ENCODE results near the gene COX7A1.
"Not testable (repeated sequence)": the region's sequence is repeated elsewhere in the genome, so short reads cannot be mapped to it uniquely, and the experiment has no call there.

Gene COX7A1

GRCh38 chr19:36141039-36141927 is 11.0 kb downstream of the COX7A1 start:
- DNase-seq (ENCODE audit: low read depth in 2 of 2) = peak; percentile 80 to 86

- DNase-seq (ENCODE audit: low read depth in 2 of 2) = peak; percentile 14 to 41
Observed at GRCh38 chr19:36140304-36141038, 11.8 kb downstream of the COX7A1 start.

DNA sequence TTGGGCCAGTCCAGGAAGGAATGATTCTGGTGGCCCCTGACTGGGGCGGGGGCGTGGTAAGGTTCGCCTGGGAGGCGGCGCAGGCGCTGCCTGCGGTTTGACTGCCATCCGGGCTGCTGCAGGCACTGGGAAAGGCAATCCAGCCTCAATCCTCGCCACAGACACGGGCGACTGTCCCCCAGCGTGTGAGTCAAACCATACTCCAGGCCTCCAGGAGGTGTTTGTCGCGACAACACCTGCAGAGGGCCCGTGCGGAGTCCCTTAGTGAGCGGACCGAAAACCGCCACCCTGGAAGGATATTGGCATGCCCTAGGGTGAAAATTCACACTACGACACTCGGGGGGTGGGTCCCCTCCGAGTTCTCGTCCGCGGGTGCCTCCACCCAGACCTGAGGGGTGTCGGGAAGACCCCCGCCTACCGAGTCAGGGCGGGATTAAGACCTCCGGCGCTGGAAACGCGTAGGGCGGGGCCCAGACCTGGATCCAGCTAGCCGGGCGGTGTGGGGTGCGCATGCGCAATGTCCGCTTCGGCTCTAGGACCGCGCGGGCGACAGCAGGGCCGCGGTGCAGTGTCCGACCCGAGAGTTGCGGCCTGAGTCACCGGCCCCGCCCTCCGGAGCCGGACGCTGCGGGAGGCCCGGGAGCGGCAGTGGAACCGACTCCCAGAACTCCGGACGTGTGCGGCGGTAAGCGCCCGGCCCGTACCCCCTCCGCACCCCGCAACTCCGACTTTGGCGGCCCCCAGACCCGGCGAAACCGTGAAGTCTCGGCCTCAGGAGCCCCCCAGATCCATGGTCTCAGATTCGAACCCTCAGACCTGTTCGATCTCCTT is 12.6 kb downstream of the COX7A1 start, which contains the start of gene CAPNS1:
CAPNS1 (plus strand) TSS at position 594 of the 831 bp plus-strand sequence. CDS start 946 bp downstream, outside the sequence.
- peak; percentile 93 to 95 for DNase-seq (ENCODE audit: low read depth in 2 of 2)

- DNase-seq (ENCODE audit: low read depth in 2 of 2) = no peak
Observed at GRCh38 chr19:36139120-36139472, 13.2 kb downstream of the COX7A1 start.

- DNase-seq (ENCODE audit: low read depth in 2 of 2) = no peak
Observed at GRCh38 chr19:36136964-36137686, 15.1 kb downstream of the COX7A1 start.

DNA sequence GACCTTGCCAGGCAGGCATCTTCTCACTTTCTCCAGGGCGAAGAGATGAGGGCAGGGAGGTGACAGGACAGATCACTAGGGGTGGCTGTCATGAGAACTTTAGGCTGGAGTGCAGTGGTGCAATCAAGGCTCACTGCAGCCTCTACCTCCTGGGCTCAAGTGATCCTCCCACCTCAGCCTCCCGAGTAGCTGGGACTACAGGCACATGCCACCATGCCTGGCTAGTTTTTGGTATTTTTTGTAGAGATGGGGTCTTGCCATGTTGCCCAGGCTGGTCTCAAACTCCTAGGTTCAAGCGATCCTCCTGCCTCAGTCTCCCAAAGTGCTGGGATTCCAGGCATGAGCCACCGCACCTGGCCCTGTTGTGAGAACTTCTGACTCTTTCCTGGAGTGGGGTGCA is 17.4 kb downstream of the COX7A1 start:
- DNase-seq (ENCODE audit: low read depth in 2 of 2) = not testable (repeated sequence)

DNA sequence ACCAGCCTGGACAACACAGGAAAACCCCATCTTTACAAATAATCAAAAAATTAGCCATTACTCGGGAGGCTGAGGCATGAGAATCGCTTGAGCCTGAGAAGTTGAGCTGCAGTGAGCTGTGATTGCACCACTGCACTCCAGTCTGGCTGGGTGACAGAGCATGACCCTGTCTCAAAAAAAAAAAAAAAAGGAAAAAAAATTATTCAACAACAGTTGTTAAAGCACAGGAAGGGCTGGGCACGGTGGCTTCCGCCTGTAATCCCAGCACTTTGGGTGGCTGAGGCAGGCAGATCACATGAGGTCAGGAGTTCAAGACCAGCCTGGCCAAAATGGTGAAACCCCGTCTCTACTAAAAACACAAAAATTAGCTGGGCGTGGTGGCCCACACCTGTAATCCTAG is 21.0 kb downstream of the COX7A1 start:
- DNase-seq (ENCODE audit: low read depth in 2 of 2) = not testable (repeated sequence)

- DNase-seq (ENCODE audit: low read depth in 2 of 2) = no peak
Observed at GRCh38 chr19:36128392-36128736, 23.9 kb downstream of the COX7A1 start.

- no peak for DNase-seq (ENCODE audit: low read depth in 2 of 2)
Observed at GRCh38 chr19:36125557-36125956, 26.7 kb downstream of the COX7A1 start.

DNA sequence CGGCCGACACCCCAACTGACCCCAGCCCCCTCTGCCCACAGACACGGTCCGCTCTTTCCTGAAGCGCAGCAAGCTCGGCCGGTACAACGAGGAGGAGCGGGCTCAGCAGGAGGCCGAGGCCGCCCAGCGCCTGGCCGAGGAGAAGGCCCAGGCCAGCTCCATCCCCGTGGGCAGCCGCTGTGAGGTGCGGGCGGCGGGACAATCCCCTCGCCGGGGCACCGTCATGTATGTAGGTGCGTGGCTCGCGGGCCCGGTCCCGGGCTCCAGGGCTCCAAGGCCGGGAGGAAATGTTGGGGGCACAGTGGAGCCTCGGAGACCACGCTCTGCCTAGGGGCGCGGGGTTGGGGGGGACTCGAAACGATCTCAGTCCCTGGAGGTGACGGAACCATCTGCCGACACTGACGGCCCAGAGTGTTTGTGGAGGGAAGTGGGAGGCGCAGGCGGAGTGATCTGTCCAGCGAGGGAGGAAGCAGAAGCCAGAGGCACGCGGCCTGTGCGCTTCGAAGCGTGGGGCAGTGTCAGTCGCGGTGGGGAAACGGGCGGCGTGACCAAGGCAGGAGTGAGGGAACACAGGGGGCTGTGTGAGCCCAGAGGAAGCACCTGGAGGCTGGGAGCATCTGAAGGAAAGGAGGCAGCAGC is 30.6 kb downstream of the COX7A1 start:
- DNase-seq (ENCODE audit: low read depth in 2 of 2) = no peak

DNA sequence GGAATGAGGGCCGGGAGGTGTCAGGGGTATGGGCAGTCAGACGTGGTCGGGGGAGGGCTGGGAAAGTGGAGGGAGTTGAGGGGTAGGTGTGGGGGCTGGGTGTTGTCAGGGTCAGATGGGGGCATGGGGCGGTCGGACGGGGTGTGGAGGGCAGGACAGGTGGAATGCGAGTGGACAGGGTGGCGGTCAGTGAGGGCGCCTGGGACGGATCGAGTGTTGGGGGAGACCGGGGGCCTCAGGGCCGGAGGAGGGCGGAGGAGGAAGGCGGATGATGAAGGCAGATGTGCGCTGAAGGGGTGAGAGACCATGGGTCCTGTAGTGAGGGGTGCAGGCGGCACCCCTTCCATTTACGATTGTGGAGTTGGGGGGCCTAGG is 31.3 kb downstream of the COX7A1 start:
- no peak for DNase-seq (ENCODE audit: low read depth in 2 of 2)

GRCh38 chr19:36120092-36120983 is 31.9 kb downstream of the COX7A1 start:
- DNase-seq (ENCODE audit: low read depth in 2 of 2) = no peak

DNA sequence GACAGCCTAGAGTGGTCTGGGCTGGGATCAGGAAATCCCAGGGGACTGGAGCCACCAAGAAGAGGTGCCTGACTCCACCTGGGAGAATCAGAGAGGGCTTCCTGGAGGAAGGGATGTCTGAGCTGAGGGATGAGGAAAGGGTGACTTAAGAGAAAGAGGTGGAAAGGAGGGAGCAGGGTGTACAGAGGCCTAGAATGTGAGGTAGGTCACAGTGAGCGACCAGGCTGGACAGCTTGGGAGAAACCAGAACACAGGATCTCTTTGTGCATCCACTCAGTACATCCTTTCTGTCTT is 36.0 kb downstream of the COX7A1 start:
- no peak for DNase-seq (ENCODE audit: low read depth in 2 of 2)

GRCh38 chr19:36115453-36116343 is 36.5 kb downstream of the COX7A1 start, which contains the start of gene TBCB:
TSS of gene TBCB (plus strand) at chr19:36115468. CDS start at chr19:36115561, 93 bp downstream.
- peak; percentile 88 to 91 for DNase-seq (ENCODE audit: low read depth in 2 of 2)

DNA sequence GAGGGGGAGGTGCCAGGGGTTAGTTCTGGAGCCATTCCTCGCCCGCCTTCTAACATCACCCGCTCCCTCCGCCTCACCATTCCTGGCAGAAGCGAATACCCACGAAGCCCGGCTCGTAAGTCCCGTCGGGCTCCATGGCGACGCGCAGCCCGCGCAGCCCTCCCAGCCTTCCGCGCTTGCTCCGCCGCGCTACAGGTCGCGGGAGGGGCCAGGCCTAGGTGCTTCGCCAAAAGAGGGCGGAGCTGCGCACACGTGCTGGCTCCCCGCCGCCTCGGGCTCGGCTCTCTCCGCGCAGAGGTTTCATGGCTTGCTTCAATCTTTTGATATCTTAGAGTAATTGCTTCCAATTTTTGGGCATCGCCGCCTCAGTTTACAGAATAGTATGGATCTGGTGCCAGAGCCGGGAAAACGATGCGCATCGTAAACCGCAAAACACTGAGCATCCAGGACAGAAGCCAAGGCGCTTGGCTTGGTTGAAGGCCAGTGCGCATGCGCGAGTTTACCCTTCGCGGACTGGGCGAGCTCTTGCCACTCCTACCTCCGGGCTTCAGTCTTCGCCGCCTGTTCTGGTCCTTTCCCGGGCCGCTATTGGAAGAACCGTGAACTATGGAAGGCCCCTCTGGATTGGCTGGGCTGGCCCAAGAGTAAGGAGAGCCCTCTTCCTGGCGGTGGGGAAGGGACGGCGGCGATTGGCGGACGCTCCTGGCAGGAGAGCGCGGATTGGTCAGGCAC is 37.4 kb downstream of the COX7A1 start, which contains the start of gene POLR2I:
POLR2I (minus strand) TSS at position 155 of the 732 bp plus-strand sequence; CDS start at position 136, 19 bp downstream.
- DNase-seq (ENCODE audit: low read depth in 2 of 2) = peak; percentile 95 to 98

DNA sequence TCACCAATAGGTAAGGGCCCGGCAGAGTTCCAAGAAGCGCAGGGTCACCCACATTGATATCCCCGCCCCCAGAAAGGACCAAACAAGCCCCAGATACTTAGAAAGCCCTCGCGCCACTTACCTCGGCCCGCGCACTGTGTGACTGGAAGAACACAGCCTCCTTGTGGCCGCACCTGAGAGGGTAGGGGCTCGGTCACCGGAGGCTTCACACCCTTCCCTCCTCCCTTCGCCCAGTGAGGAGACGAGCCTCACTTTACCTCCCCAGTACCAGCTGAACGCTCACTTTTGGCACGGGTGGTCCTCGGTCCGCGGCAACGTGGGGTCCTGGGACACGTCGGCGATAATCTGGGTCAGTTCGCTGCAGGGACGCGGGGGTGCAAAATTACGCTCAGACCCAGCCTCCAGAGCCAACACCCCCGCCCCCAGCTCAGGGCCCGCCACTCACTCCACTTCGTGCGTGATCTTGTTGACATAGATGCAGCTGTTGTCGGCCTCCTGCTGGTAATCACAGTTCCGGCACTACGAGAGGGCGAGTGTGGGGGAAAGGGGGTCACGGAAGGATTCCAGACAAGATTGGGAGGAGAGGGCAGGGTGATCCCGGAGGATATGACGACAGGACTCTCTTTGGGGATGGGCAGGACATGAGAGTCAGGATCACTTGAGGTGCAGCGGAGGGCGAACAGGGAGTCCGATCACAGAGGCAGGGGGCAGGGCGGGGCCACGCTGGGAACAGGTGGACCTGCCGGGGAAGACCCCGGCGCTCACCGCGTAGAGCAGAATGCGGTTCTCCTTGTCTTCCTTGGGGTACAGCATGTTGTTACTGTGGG is 38.1 kb downstream of the COX7A1 start:
- DNase-seq (ENCODE audit: low read depth in 2 of 2) = no peak

DNA sequence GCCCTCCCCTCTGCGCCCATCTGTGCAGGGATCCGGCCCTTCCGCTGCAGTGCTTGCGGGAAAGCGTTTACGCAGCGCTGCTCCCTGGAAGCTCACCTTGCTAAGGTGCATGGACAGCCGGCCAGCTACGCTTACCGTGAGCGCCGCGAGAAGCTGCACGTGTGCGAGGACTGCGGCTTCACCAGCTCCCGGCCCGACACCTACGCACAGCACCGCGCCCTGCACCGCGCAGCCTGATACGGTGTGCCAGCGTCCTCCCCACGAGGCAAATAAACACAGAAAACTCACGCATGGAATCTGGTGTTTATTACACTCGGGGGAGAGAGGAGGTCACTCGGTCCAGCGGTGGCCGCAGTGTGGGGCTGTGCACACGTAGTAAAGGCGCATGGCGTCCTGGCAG is 38.8 kb downstream of the COX7A1 start:
- DNase-seq (ENCODE audit: low read depth in 2 of 2) = no peak
